Keratinocyte (primary cell): ENCODE data around the gene IL4R. TPM values are rescaled to one million over a fixed set of nuclear protein-coding genes. Genes with fewer than 3 reads are reported as not detected.

Experiments
- DNase-seq: peaks from one replicate; pipeline ENCODE4 v3.0.0-alpha.2; 2011; ENCODE audit warnings: low read depth, missing footprints, low spot score
- FAIRE-seq: peaks from 2 replicates; lab custom pipeline; 2011; peaks lifted over from hg19 to GRCh38; lab: Jason Lieb, UNC
- H2AFZ ChIP-seq: 2 replicates; pipeline ENCODE4 v1.6.0; 2012; ENCODE audit warnings: low read length, control low read depth, inconsistent platforms; ENCODE audit not compliant: control insufficient read depth
- H3K27ac ChIP-seq: 2 replicates; pipeline ENCODE4 v1.5.1; 2011; ENCODE audit warnings: low read length; ENCODE audit not compliant: control insufficient read depth, insufficient read depth
- H3K27me3 ChIP-seq: 3 replicates; pipeline ENCODE4 v1.6.0; 2011; ENCODE audit warnings: low read length; ENCODE audit not compliant: control insufficient read depth, insufficient read depth; ENCODE audit errors: extremely low read depth
- H3K36me3 ChIP-seq, 2 experiments: 2 replicates in 1 of 2; 3 replicates in 1 of 2; pipeline ENCODE4 v1.5.1; 2011; ENCODE audit warnings: low read length in 2 of 2, mild to moderate bottlenecking in 1 of 2; ENCODE audit not compliant: control insufficient read depth in 2 of 2, insufficient read depth in 2 of 2; ENCODE audit errors: extremely low read depth in 1 of 2
- H3K4me1 ChIP-seq: 3 replicates; pipeline ENCODE4 v1.5.1; 2011; ENCODE audit warnings: low read length; ENCODE audit not compliant: control insufficient read depth, insufficient read depth; ENCODE audit errors: extremely low read depth
- H3K4me2 ChIP-seq: 3 replicates; pipeline ENCODE4 v1.6.0; 2011; ENCODE audit warnings: low read depth, low read length; ENCODE audit not compliant: control insufficient read depth, insufficient read depth; ENCODE audit errors: extremely low read depth
- H3K4me3 ChIP-seq, 3 experiments: fragments of 200-600 bp in 1 of 3; sonication (generic) in 1 of 3; 2 replicates in 2 of 3; 3 replicates in 1 of 3; pipeline ENCODE4 v1.5.1; 2011 to 2016; ENCODE audit warnings: low read length in 3 of 3, mild to moderate bottlenecking in 3 of 3, control low read depth in 2 of 3, inconsistent platforms in 1 of 3, low read depth in 1 of 3, mixed read lengths in 1 of 3, mixed run types in 1 of 3, moderate library complexity in 1 of 3; ENCODE audit not compliant: control insufficient read depth in 2 of 3, insufficient read depth in 2 of 3; ENCODE audit errors: extremely low read depth in 1 of 3
- H3K79me2 ChIP-seq: 2 replicates; pipeline ENCODE4 v1.6.0; 2012; ENCODE audit warnings: low read length; ENCODE audit not compliant: control insufficient read depth, insufficient read depth
- H3K9ac ChIP-seq: 3 replicates; pipeline ENCODE4 v1.6.0; 2011; ENCODE audit warnings: low read length; ENCODE audit not compliant: control insufficient read depth, insufficient read depth; ENCODE audit errors: extremely low read depth
- H3K9me1 ChIP-seq: 3 replicates; pipeline ENCODE4 v1.6.0; 2011; ENCODE audit warnings: low read length; ENCODE audit not compliant: control insufficient read depth, insufficient read depth; ENCODE audit errors: extremely low read depth
- H3K9me3 ChIP-seq: 2 replicates; pipeline ENCODE4 v1.5.1; 2012; ENCODE audit warnings: low read depth, low read length; ENCODE audit not compliant: control insufficient read depth
- H4K20me1 ChIP-seq: 3 replicates; pipeline ENCODE4 v1.6.0; 2011; ENCODE audit warnings: low read length; ENCODE audit not compliant: control insufficient read depth, insufficient read depth; ENCODE audit errors: extremely low read depth
- CTCF ChIP-seq, 3 experiments: IDR thresholded peaks in 1 of 3; conservative IDR thresholded peaks in 1 of 3; optimal IDR thresholded peaks in 1 of 3; 2 replicates in 2 of 3; 3 replicates in 1 of 3; pipeline versions ENCODE3 to v1.5.1; 2011; ENCODE audit warnings: low read length in 3 of 3, mild to moderate bottlenecking in 3 of 3, moderate library complexity in 2 of 3, control low read depth in 1 of 3, inconsistent platforms in 1 of 3; ENCODE audit not compliant: insufficient read depth in 2 of 3; ENCODE audit errors: extremely low read depth in 1 of 3
- EZH2 ChIP-seq: IDR thresholded peaks from one replicate; pipeline ENCODE4 v1.6.1; 2012; ENCODE audit warnings: inconsistent platforms, mild to moderate bottlenecking, low read length, moderate library complexity
- dilution Hi-C: fragments of 300-500 bp; cut with MboI; formaldehyde crosslinking; loops from one replicate; pipeline ENCODE4 v1.7.0; 2020; ENCODE audit warnings: low sequenced_read_pairs; ENCODE audit not compliant: extremely low pct_ligation_motif_present
- polyA plus RNA-seq, 5 experiments: library from polyadenylated mRNA; depleted of rRNA in 3 of 5; stranded (reverse) in 3 of 5; stranded (forward) in 1 of 5; unstranded in 1 of 5; fragments of >200 nt; gene quantifications; 1 replicate in 1 of 5; 2 replicates in 3 of 5; 3 replicates in 1 of 5; pipeline versions ENCODE4 v1.2.1 to v1.2.3, GENCODE V29; 2011 to 2012; ENCODE audit warnings: missing spikeins in 2 of 5, low read depth in 1 of 5, low replicate concordance in 1 of 5

Gene IL4R
- polyA plus RNA-seq, 1 donor (not counting 4 experiments of a cell fraction or from before 2014, with no cell fraction given), result 60.5 TPM

DNA sequence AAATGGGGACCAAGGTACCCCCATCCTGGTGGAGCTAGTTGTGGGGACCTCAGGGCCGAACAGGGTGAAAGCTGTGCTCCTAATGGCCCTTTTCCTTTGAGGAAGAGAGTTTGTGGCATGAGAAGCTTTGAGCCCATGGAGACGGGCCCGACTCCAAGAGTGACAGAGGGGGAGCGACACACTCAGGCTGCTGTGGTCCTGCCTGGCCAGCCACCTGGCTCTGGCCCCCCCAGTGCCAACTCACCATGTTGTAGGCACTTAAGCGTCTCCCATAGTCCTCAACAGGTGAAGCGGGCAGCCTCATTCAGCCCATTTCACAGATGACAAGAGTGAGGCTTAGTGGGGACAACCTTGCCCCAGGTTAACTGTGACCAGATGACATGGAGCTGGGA lies 89.8 kb downstream of the IL4R start:
- no peak overlapping the region for H3K27ac ChIP-seq
- no peaks in the 10 kb centered on the region for H3K9me3 ChIP-seq
- H3K36me3 ChIP-seq, result no peaks in the 10 kb centered on the region
- peaks cover 29% of the 10 kb centered on the region for H3K27me3 ChIP-seq
- no peak overlapping the region for H2AFZ ChIP-seq
- H3K4me3 ChIP-seq, result no peak overlapping the region
- FAIRE-seq, result no peak
- H3K4me1 ChIP-seq, result peaks cover 6% of the 10 kb centered on the region
- dilution Hi-C loops, result no loop called here
- H4K20me1 ChIP-seq, result no peaks in the 10 kb centered on the region
- no peaks in the 10 kb centered on the region for H3K79me2 ChIP-seq
- H3K9ac ChIP-seq, result no peak overlapping the region
- no peak for TF ChIP-seq CTCF (optimal IDR thresholded peaks at IDR 0.05 in 1 of 3, IDR thresholded peaks at IDR 0.05 in 1 of 3, conservative IDR thresholded peaks at IDR 0.05 in 1 of 3; ENCODE audit: extremely low read depth in 1 of 3, insufficient read depth in 2 of 3, low read length in 3 of 3)
- TF ChIP-seq EZH2, result no peak
- H3K4me2 ChIP-seq, result no peak overlapping the region
- H3K9me1 ChIP-seq, result no peaks in the 10 kb centered on the region
- DNase-seq, result no peak

- no peaks in the 10 kb centered on the region for H3K79me2 ChIP-seq
- no peak overlapping the region for H3K4me3 ChIP-seq
- no peaks in the 10 kb centered on the region for H3K9me1 ChIP-seq
- no peaks in the 10 kb centered on the region for H3K36me3 ChIP-seq
- FAIRE-seq (no peak), DNase-seq (no peak)
- H3K4me2 ChIP-seq, result no peak overlapping the region
- no peak overlapping the region for H3K27ac ChIP-seq
- dilution Hi-C loops, result no loop called here
- no peaks in the 10 kb centered on the region for H4K20me1 ChIP-seq
- no peak overlapping the region for H2AFZ ChIP-seq
- H3K9me3 ChIP-seq, result no peaks in the 10 kb centered on the region
- H3K27me3 ChIP-seq, result peaks cover 29% of the 10 kb centered on the region
- TF ChIP-seq CTCF (optimal IDR thresholded peaks at IDR 0.05 in 1 of 3, IDR thresholded peaks at IDR 0.05 in 1 of 3, conservative IDR thresholded peaks at IDR 0.05 in 1 of 3; ENCODE audit: extremely low read depth in 1 of 3, insufficient read depth in 2 of 3, low read length in 3 of 3) (no peak), EZH2 (no peak)
- peaks cover 9% of the 10 kb centered on the region for H3K4me1 ChIP-seq
- H3K9ac ChIP-seq, result no peak overlapping the region
These were observed 90.5 kb downstream of the IL4R start for GRCh38 chr16:27404163-27404823.
